ENCODE measurements around the gene PGGHG. TPM values are rescaled to one million over a fixed set of nuclear protein-coding genes. Genes with fewer than 3 reads are reported as not detected.

Gene PGGHG
- total and polyA plus RNA-seq, 2 of the 13 experiments (the other 11 are each of a cell fraction or from before 2014, with no cell fraction given), result 5.9 to 14.8 TPM

GRCh38 chr11:312092-312816 lies 23.3 kb downstream of the PGGHG start:
- H3K27ac ChIP-seq (ENCODE audit: extremely low read length, insufficient read depth, low read length), result no peak overlapping the region
- intact Hi-C loops (cut with micrococcal nuclease; ENCODE audit: unreplicated experiment), result no loop called here
- H3K4me1 ChIP-seq (ENCODE audit: insufficient read depth, low read length), result peaks cover 65% of the 10 kb centered on the region
- no peaks in the 10 kb centered on the region for H4K20me1 ChIP-seq (ENCODE audit: insufficient read depth, low read length)
- H3K79me2 ChIP-seq (ENCODE audit: insufficient read depth, low read length), result peaks cover 7% of the 10 kb centered on the region
- no peak overlapping the region for H2AFZ ChIP-seq (ENCODE audit: low read length)
- ChIA-PET CTCF (ENCODE audit: low intra/inter-chr PET ratio, low total read pairs) (no interaction called here), POLR2A (interaction anchor here (0.7 to 2.7 kb wide), 4 partner anchors 13 to 52 kb away, joined by 4 to 9 read pairs (median 4); no protein-coding TSS in a partner anchor)
- no peak overlapping the region for H3K4me2 ChIP-seq (ENCODE audit: low read depth, low read length)
- ATAC-seq (no peak), DNase-seq (ENCODE audit: low spot score) (no peak), FAIRE-seq (no peak)
- in situ Hi-C loops (cut with HindIII; ENCODE audit: extremely low pct_ligation_motif_present, low pct_unique_long_range_greater_than_20kb), result no loop called here
- no peaks in the 10 kb centered on the region for H3K27me3 ChIP-seq (ENCODE audit: control insufficient read depth in 1 of 2, insufficient read depth in 2 of 2, low read length in 2 of 2)
- BruUV-seq (replicated peaks), result no TSS peak
- TF ChIP-seq ZNF776 (CRISPR knock-in tag; IDR thresholded peaks at IDR 0.05) (no peak), FOXA1 (IDR thresholded peaks at IDR 0.05) (no peak), FOXA1 (CRISPR knock-in tag; IDR thresholded peaks at IDR 0.05) (no peak), KLF16 (CRISPR knock-in tag; IDR thresholded peaks at IDR 0.05) (no peak), YEATS4 (CRISPR knock-in tag; IDR thresholded peaks at IDR 0.05; ENCODE audit: borderline replicate concordance) (no peak), SNRNP70 (IDR thresholded peaks at IDR 0.05; ENCODE audit: low read depth, low read length) (no peak), PCBP1 (IDR thresholded peaks at IDR 0.05; ENCODE audit: borderline replicate concordance, low read depth, low read length) (no peak), MZF1 (CRISPR knock-in tag; IDR thresholded peaks at IDR 0.05; ENCODE audit: borderline replicate concordance) (no peak), SIX1 (CRISPR knock-in tag; IDR thresholded peaks at IDR 0.05; ENCODE audit: borderline replicate concordance) (no peak), USF2 (IDR thresholded peaks at IDR 0.05; ENCODE audit: low read depth, low read length) (no peak), USF2 (CRISPR knock-in tag; IDR thresholded peaks at IDR 0.05; ENCODE audit: borderline replicate concordance) (no peak), MYPOP (CRISPR knock-in tag; IDR thresholded peaks at IDR 0.05) (no peak), ZNF619 (CRISPR knock-in tag; IDR thresholded peaks at IDR 0.05) (no peak), KLF12 (CRISPR knock-in tag; IDR thresholded peaks at IDR 0.05; ENCODE audit: borderline replicate concordance) (no peak), LBX2 (CRISPR knock-in tag; IDR thresholded peaks at IDR 0.05; ENCODE audit: borderline replicate concordance) (no peak), FOXP4 (CRISPR knock-in tag; IDR thresholded peaks at IDR 0.05) (no peak), CREM (IDR thresholded peaks at IDR 0.05) (no peak), CREM (CRISPR knock-in tag; IDR thresholded peaks at IDR 0.05) (no peak), PLRG1 (conservative IDR thresholded peaks at IDR 0.05) (no peak), ZC3H4 (CRISPR knock-in tag; IDR thresholded peaks at IDR 0.05; ENCODE audit: borderline replicate concordance) (no peak)
- 66% methylated on average over 14 of the region's 14 CpGs for WGBS (ENCODE audit: low lambda C conversion rate)
- H3K36me3 ChIP-seq (replicated peaks in 1 of 2; ENCODE audit: control insufficient read depth in 1 of 2, insufficient read depth in 2 of 2, low read length in 2 of 2), result no peaks in the 10 kb centered on the region
- no peak overlapping the region for H3K9ac ChIP-seq (ENCODE audit: insufficient read depth, low read depth, low read length)
- H3K9me3 ChIP-seq (ENCODE audit: low read length), result no peaks in the 10 kb centered on the region
- no peak overlapping the region for H3K4me3 ChIP-seq (replicated peaks in 1 of 3; ENCODE audit: insufficient read depth in 1 of 3, low read depth in 2 of 3, low read length in 3 of 3)
